Measurements from ENCODE around the gene KCNJ3.
"Not testable (repeated sequence)": the region's sequence is repeated elsewhere in the genome, so short reads cannot be mapped to it uniquely, and the experiment has no call there.

KCNJ3 gene

DNA sequence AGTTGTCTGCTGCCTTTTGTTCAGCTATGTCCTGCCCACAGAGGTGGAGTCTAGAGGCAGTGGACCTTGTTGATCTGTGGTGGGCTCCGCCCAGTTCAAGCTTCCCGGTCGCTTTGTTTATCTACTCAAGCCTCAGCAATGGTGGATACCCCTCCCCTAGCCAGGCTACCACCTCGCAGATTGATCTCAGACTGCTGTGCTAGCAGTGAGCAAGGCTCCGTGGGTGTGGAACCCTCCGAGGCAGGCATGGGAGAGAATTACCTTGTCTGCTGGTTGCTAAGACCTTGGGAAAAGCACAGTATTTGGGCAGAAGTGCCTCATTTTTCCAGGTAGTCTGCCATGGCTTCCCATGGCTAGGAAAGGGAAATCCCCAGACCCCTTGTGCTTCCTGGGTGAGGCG, 146.0 kb downstream of the KCNJ3 start:
- Histone ChIP-seq H3K27me3 (replicated peaks; ENCODE audit: control insufficient read depth, insufficient read depth, low read length) (no peaks in the 10 kb centered on the region), H3K9me3 (ENCODE audit: control insufficient read depth, low read length) (no peaks in the 10 kb centered on the region), H3K36me3 (ENCODE audit: control insufficient read depth, insufficient read depth, low read length, severe bottlenecking) (no peaks in the 10 kb centered on the region), H3K9ac (ENCODE audit: low read length) (no peak overlapping the region), H3K4me1 (ENCODE audit: control insufficient read depth, insufficient read depth, low read length) (no peaks in the 10 kb centered on the region), H3K4me3 (ENCODE audit: low read length) (no peak overlapping the region)
- DNase-seq (ENCODE audit: low read depth): no peak

DNA sequence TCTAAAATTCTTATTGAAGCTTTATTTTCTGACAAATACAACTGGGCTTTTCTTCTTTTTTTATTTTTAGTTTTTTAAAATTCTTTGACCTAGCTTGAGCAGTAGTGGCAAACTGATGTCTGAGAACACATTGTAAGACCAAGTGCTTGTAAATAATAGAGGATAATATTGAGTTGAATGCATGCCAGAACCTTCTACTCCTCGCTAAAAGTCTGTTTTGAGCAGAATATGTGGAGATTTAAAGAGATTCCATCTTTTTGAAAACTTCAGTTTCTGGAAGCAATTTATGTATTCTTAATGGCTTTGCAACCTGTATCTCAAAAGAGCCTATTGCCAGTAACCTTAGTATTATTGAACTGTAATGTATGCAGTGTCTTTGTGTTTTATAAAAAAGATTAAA, 148.3 kb downstream of the KCNJ3 start:
- H3K27me3 ChIP-seq (replicated peaks; ENCODE audit: control insufficient read depth, insufficient read depth, low read length): no peaks in the 10 kb centered on the region
- H3K9ac ChIP-seq (ENCODE audit: low read length): no peak overlapping the region
- no peak overlapping the region for H3K4me3 ChIP-seq (ENCODE audit: low read length)
- DNase-seq (ENCODE audit: low read depth): no peak
- no peaks in the 10 kb centered on the region for H3K4me1 ChIP-seq (ENCODE audit: control insufficient read depth, insufficient read depth, low read length)
- no peaks in the 10 kb centered on the region for H3K9me3 ChIP-seq (ENCODE audit: control insufficient read depth, low read length)
- H3K36me3 ChIP-seq (ENCODE audit: control insufficient read depth, insufficient read depth, low read length, severe bottlenecking): no peaks in the 10 kb centered on the region

DNA sequence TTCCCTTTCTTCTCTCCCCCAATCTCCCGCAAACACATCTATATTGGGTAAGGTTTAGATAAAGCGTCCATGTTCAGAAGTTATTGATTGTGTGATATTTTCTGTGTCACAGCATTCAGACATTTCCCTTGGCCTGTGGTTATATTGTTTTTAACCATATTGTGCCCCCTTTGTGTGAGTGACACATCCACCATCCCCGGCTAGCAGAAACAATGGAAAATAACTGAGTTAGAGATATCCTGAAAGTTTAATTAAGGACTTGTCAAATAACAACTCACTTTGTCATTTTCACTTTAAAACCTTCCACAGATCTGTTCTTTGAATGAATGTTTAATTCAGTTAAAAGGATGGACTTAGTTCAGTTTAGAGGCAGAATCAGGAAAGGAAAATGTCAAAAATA, 151.0 kb downstream of the KCNJ3 start:
- no peaks in the 10 kb centered on the region for H3K4me1 ChIP-seq (ENCODE audit: control insufficient read depth, insufficient read depth, low read length)
- H3K36me3 ChIP-seq (ENCODE audit: control insufficient read depth, insufficient read depth, low read length, severe bottlenecking): no peaks in the 10 kb centered on the region
- no peak overlapping the region for H3K9ac ChIP-seq (ENCODE audit: low read length)
- no peaks in the 10 kb centered on the region for H3K27me3 ChIP-seq (replicated peaks; ENCODE audit: control insufficient read depth, insufficient read depth, low read length)
- H3K9me3 ChIP-seq (ENCODE audit: control insufficient read depth, low read length): no peaks in the 10 kb centered on the region
- no peak overlapping the region for H3K4me3 ChIP-seq (ENCODE audit: low read length)
- no peak for DNase-seq (ENCODE audit: low read depth)

DNA sequence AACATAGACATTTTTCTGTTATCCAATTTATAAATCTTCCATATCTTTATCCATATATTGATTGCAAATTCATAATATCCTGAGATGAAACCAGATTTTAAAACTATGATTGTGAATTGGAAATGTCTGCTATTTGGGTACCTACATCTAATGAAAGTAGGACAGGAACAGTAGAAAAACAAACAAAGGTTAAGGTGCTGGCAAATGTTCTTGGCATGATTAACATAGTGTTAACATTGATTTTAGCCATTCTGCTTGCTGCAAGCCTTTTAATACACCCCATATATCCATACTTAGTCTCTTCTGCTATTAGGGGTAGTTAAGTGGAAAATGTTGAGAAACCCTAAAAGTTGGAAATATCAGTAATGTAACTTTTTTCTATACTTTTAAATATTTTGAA, 152.0 kb downstream of the KCNJ3 start:
- Histone ChIP-seq H3K36me3 (ENCODE audit: control insufficient read depth, insufficient read depth, low read length, severe bottlenecking) (no peaks in the 10 kb centered on the region), H3K9ac (ENCODE audit: low read length) (no peak overlapping the region), H3K9me3 (ENCODE audit: control insufficient read depth, low read length) (no peaks in the 10 kb centered on the region), H3K4me1 (ENCODE audit: control insufficient read depth, insufficient read depth, low read length) (no peaks in the 10 kb centered on the region), H3K4me3 (ENCODE audit: low read length) (no peak overlapping the region), H3K27me3 (replicated peaks; ENCODE audit: control insufficient read depth, insufficient read depth, low read length) (no peaks in the 10 kb centered on the region)
- no peak for DNase-seq (ENCODE audit: low read depth)

DNA sequence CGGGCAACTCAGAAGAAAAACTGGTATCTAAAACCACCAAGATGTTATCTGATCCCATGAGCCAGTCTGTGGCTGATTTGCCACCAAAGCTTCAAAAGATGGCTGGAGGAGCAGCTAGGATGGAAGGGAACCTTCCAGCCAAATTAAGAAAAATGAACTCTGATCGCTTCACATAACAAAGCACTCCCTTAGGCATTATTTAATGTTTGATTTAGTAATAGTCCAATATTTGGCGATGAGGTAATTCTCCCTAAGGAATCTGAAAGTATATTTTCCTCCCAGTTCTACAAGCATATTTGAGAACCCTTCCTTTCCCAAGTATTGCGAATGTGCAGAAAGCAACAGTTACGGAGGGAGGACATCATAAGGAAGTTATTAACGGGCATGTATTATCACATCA, 156.6 kb downstream of the KCNJ3 start:
- DNase-seq (ENCODE audit: low read depth): no peak
- H3K4me3 ChIP-seq (ENCODE audit: low read length): no peak overlapping the region
- H3K4me1 ChIP-seq (ENCODE audit: control insufficient read depth, insufficient read depth, low read length): no peaks in the 10 kb centered on the region
- H3K9me3 ChIP-seq (ENCODE audit: control insufficient read depth, low read length): no peaks in the 10 kb centered on the region
- no peaks in the 10 kb centered on the region for H3K36me3 ChIP-seq (ENCODE audit: control insufficient read depth, insufficient read depth, low read length, severe bottlenecking)
- no peaks in the 10 kb centered on the region for H3K27me3 ChIP-seq (replicated peaks; ENCODE audit: control insufficient read depth, insufficient read depth, low read length)
- H3K9ac ChIP-seq (ENCODE audit: low read length): no peak overlapping the region

DNA sequence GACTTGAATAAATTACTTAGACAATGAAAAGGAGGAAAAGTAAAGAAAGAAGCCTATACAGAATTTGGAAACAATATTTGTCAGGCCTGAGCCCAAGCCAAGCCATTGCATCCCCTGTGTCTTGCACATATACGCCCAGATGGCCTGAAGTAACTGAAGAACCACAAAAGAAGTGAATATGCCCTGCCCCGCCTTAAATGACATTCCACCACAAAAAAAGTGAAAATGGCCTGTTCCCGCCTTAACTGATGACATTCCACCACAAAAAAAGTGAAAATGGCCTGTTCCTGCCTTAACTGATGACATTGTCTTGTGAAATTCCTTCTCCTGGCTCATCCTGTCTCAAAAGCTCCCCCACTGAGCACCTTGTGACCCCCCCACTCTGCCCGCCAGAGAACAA, 168.7 kb downstream of the KCNJ3 start:
- DNase-seq (ENCODE audit: low read depth); H3K9me3 ChIP-seq (ENCODE audit: control insufficient read depth, low read length); H3K9ac ChIP-seq (ENCODE audit: low read length): not testable (repeated sequence)

DNA sequence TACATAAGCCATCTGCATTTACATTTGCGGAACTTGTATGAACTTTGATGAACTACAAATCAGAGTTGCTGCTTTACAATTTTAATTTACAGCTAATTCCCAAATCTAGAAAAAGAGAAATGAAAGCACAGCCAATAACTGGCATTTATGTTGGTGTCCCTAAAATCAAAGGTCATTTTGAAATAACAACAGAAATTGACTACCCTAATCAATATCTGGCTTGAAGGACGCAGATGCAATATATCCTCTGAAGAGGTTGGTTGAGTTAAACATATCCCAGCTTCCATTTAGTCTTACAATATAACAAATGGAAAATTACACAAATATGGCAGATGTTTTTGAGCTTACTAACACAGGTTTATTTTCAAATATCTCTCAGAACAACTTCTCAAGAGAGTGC, 177.5 kb downstream of the KCNJ3 start:
- Histone ChIP-seq H3K9me3 (ENCODE audit: control insufficient read depth, low read length) (no peaks in the 10 kb centered on the region), H3K4me3 (ENCODE audit: low read length) (no peak overlapping the region), H3K4me1 (ENCODE audit: control insufficient read depth, insufficient read depth, low read length) (no peaks in the 10 kb centered on the region), H3K36me3 (ENCODE audit: control insufficient read depth, insufficient read depth, low read length, severe bottlenecking) (no peaks in the 10 kb centered on the region), H3K27me3 (replicated peaks; ENCODE audit: control insufficient read depth, insufficient read depth, low read length) (no peaks in the 10 kb centered on the region), H3K9ac (ENCODE audit: low read length) (no peak overlapping the region)
- no peak for DNase-seq (ENCODE audit: low read depth)

More for the DNA sequence above, 168.7 kb downstream of the KCNJ3 start:
- H3K36me3 ChIP-seq (ENCODE audit: control insufficient read depth, insufficient read depth, low read length, severe bottlenecking); H3K27me3 ChIP-seq (replicated peaks; ENCODE audit: control insufficient read depth, insufficient read depth, low read length); H3K4me3 ChIP-seq (ENCODE audit: low read length); H3K4me1 ChIP-seq (ENCODE audit: control insufficient read depth, insufficient read depth, low read length): not testable (repeated sequence)

DNA sequence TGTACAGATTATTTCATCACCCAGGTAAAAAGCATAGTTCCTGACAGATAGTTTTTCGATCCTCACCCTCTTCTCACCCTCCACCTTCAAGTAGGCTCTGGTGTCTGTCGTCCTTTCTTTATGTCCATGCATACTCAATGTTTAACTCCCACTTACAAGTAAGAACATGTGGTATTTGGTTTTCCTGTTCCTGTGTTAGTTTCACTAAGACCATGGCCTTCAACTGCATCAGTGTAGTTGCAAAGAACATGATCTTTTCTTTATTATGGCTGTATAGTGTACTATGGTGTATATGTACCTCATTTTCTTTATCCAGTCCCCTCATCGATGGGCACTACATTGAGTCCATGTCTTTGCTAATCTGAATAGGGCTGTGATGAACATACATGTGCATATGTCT, 184.2 kb downstream of the KCNJ3 start:
- Histone ChIP-seq H3K4me3 (ENCODE audit: low read length) (no peak overlapping the region), H3K27me3 (replicated peaks; ENCODE audit: control insufficient read depth, insufficient read depth, low read length) (no peaks in the 10 kb centered on the region), H3K4me1 (ENCODE audit: control insufficient read depth, insufficient read depth, low read length) (no peaks in the 10 kb centered on the region), H3K9ac (ENCODE audit: low read length) (no peak overlapping the region), H3K36me3 (ENCODE audit: control insufficient read depth, insufficient read depth, low read length, severe bottlenecking) (no peaks in the 10 kb centered on the region), H3K9me3 (ENCODE audit: control insufficient read depth, low read length) (peaks cover 5% of the 10 kb centered on the region)
- DNase-seq (ENCODE audit: low read depth): no peak

DNA sequence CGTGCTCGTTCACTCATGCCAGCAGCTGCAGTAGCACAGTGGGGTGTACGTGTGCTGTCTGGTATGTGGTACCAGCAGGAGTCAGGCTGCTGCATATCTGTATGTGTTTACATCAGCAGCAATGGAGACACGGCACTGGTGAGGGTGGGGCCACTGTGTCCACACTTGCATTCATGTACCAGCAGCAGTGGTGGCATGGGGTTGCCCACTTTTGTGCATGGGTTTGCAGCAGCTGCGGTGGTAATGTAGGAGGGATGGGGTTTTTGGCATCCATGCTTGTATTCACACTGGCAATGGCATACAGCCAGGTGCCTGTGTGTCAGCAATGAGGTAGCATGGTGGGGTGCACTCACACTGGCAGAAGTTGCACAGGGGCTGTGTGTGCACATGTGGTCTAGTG, 187.8 kb downstream of the KCNJ3 start:
- no peak overlapping the region for H3K9ac ChIP-seq (ENCODE audit: low read length)
- no peaks in the 10 kb centered on the region for H3K27me3 ChIP-seq (replicated peaks; ENCODE audit: control insufficient read depth, insufficient read depth, low read length)
- peaks cover 11% of the 10 kb centered on the region for H3K9me3 ChIP-seq (ENCODE audit: control insufficient read depth, low read length)
- no peaks in the 10 kb centered on the region for H3K36me3 ChIP-seq (ENCODE audit: control insufficient read depth, insufficient read depth, low read length, severe bottlenecking)
- H3K4me1 ChIP-seq (ENCODE audit: control insufficient read depth, insufficient read depth, low read length): no peaks in the 10 kb centered on the region
- no peak overlapping the region for H3K4me3 ChIP-seq (ENCODE audit: low read length)
- no peak for DNase-seq (ENCODE audit: low read depth)

DNA sequence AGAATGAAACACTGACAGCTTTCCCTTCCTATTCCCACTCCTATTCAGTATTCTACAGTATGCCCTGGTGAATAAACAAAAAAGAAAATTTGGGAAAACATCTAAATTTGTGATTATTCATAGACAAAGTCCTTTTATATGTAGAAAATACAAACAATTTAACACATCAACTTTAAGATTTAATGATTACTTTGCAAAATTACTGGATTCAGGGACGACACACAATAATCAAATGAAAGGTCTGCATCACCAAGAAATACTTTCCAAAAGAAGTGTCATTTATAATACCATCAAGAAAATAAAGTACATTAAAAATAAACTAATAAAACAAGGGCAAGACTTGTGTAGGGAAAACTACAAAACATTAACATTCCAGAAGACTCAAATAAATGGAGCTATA, 199.8 kb downstream of the KCNJ3 start:
- Histone ChIP-seq H3K27me3 (replicated peaks; ENCODE audit: control insufficient read depth, insufficient read depth, low read length) (no peaks in the 10 kb centered on the region), H3K4me1 (ENCODE audit: control insufficient read depth, insufficient read depth, low read length) (no peaks in the 10 kb centered on the region), H3K36me3 (ENCODE audit: control insufficient read depth, insufficient read depth, low read length, severe bottlenecking) (no peaks in the 10 kb centered on the region), H3K9ac (ENCODE audit: low read length) (no peak overlapping the region), H3K4me3 (ENCODE audit: low read length) (no peak overlapping the region), H3K9me3 (ENCODE audit: control insufficient read depth, low read length) (no peaks in the 10 kb centered on the region)
- DNase-seq (ENCODE audit: low read depth): no peak

DNA sequence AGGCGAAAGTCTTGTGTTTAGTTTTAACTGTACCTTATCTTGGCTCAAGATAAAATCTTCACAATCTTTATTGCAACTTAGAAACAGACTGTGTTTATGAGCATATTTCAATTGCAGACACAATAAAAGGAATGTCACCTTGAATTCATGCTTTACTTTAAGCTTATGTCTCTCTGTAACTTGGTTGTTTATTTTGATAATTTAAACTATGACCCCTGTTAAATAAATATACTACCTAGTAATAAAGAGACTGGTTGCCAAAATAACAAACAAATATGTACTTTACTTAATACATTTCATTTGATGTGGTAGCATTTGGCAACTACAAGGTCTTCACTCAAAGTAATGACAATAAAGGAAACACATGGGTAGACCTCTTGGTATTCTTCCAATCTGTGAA, 202.6 kb downstream of the KCNJ3 start:
- DNase-seq (ENCODE audit: low read depth): no peak
- Histone ChIP-seq H3K36me3 (ENCODE audit: control insufficient read depth, insufficient read depth, low read length, severe bottlenecking) (no peaks in the 10 kb centered on the region), H3K27me3 (replicated peaks; ENCODE audit: control insufficient read depth, insufficient read depth, low read length) (no peaks in the 10 kb centered on the region), H3K9ac (ENCODE audit: low read length) (no peak overlapping the region), H3K9me3 (ENCODE audit: control insufficient read depth, low read length) (no peaks in the 10 kb centered on the region), H3K4me1 (ENCODE audit: control insufficient read depth, insufficient read depth, low read length) (no peaks in the 10 kb centered on the region), H3K4me3 (ENCODE audit: low read length) (no peak overlapping the region)
